GM12892 (cell line): ENCODE data around the gene TAS1R3.

Source experiments
- POLR2A ChIP-seq: IDR thresholded peaks from 2 replicates; pipeline ENCODE4 v1.6.1; 2011; ENCODE audit warnings: low read depth, low read length, control low read depth
- POLR2AphosphoS5 ChIP-seq: IDR thresholded peaks from 2 replicates; pipeline ENCODE4 v1.6.1; 2011; ENCODE audit warnings: low read depth, low read length, control low read depth

- TF ChIP-seq POLR2AphosphoS5 (no peak), POLR2A (no peak)
Measured at GRCh38 chr1:1334835-1335234, 3.8 kb downstream of the TAS1R3 start.
